ENCODE data around the gene MICU1.
"Not testable (repeated sequence)": the region's sequence is repeated elsewhere in the genome, so short reads cannot be mapped to it uniquely, and the experiment has no call there.

MICU1 gene

DNA sequence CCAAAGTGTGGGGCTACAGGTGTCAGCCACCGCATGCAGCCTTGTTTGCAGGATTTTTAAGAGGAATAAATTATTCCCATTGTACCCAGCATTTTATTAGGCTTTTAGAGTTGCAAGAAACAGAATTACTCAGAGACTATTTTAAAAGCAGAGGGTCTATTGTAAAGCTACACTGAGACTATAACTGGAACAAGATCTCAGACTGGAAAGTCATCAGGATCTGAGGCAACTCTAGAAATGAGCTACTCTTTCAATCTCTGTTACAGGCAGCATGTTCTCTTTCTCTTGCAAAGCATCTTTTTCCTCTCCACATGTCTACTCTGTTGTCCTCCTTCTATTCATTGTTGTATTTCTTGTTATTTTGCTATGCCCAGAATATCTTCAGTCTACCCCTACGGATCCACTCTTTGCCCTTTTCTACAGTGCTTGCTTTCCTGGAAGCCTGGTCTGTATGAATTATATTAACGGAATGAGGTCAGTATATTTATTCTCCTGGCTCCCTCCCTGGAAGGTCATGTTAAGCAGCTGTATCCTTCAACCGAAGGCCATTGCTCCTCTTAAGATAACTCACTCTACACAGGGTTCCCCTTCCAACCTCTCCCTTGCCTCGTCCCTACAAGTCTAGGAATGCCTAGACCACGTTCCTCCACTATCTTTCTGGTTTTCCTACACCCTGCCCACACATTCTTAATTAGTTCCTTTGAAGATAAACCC is 27.7 kb upstream of the MICU1 start:
- no peaks in the 10 kb centered on the region for H3K36me3 ChIP-seq (ENCODE audit: insufficient read depth, low read depth, low read length)
- H3K9me3 ChIP-seq (ENCODE audit: insufficient read depth, low read depth, low read length) = no peaks in the 10 kb centered on the region
- no peaks in the 10 kb centered on the region for H3K27me3 ChIP-seq (ENCODE audit: insufficient read depth, low read length)

DNA sequence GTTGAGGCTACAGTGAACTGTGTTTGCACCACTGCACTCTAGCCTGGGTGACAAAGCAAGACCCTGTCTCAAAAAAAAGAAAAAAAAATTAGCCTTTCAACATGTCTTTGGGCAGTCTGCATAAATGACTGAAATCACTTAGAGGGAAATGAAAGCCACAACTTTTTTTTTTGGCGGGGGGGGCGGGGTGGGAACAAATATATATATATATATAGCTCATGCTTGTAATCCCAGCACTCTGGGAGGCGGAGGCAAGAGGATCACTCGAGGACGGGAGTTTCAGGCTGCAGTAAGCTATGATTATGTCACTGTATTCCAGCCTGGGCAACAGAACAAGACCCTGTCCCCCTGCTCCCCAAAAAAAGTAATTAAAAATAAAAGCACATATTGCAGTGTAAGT is 23.4 kb upstream of the MICU1 start:
- Histone ChIP-seq H3K9me3 (ENCODE audit: insufficient read depth, low read depth, low read length) (no peaks in the 10 kb centered on the region), H3K4me1 (ENCODE audit: insufficient read depth, low read length) (no peaks in the 10 kb centered on the region), H3K4me3 (ENCODE audit: low read length) (no peak overlapping the region), H3K27me3 (ENCODE audit: insufficient read depth, low read length) (no peaks in the 10 kb centered on the region), H3K9ac (ENCODE audit: low read depth, low read length) (no peak overlapping the region), H3K27ac (ENCODE audit: low read length) (no peak overlapping the region), H3K36me3 (ENCODE audit: insufficient read depth, low read depth, low read length) (no peaks in the 10 kb centered on the region)

More for the DNA sequence above, 27.7 kb upstream of the MICU1 start:
- no peak overlapping the region for H3K9ac ChIP-seq (ENCODE audit: low read depth, low read length)
- no peak overlapping the region for H3K4me3 ChIP-seq (ENCODE audit: low read length)
- no peaks in the 10 kb centered on the region for H3K4me1 ChIP-seq (ENCODE audit: insufficient read depth, low read length)
- H3K27ac ChIP-seq (ENCODE audit: low read length) = no peak overlapping the region

DNA sequence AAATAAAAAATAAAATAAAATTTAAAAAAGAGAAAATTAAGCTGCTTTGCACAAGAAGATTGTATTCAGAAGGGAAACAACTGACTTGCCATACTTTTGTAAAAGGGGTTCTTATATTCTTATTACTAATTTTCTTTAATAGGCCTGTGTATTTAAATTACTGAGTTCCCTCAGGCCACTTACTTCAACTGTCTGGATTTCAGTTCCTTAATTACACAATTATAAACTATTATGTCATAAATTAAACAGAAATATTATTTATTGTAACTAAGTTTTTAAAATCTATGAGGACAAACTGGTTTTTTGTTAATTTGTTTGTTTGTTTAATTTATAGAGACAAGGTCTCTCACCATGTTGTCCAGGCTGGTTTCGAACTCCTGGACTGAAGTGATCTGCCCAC is 22.4 kb upstream of the MICU1 start:
- H3K36me3 ChIP-seq (ENCODE audit: insufficient read depth, low read depth, low read length) = no peaks in the 10 kb centered on the region
- no peaks in the 10 kb centered on the region for H3K9me3 ChIP-seq (ENCODE audit: insufficient read depth, low read depth, low read length)
- no peaks in the 10 kb centered on the region for H3K4me1 ChIP-seq (ENCODE audit: insufficient read depth, low read length)
- H3K27ac ChIP-seq (ENCODE audit: low read length) = no peak overlapping the region
- no peaks in the 10 kb centered on the region for H3K27me3 ChIP-seq (ENCODE audit: insufficient read depth, low read length)
- no peak overlapping the region for H3K4me3 ChIP-seq (ENCODE audit: low read length)
- H3K9ac ChIP-seq (ENCODE audit: low read depth, low read length) = no peak overlapping the region

DNA sequence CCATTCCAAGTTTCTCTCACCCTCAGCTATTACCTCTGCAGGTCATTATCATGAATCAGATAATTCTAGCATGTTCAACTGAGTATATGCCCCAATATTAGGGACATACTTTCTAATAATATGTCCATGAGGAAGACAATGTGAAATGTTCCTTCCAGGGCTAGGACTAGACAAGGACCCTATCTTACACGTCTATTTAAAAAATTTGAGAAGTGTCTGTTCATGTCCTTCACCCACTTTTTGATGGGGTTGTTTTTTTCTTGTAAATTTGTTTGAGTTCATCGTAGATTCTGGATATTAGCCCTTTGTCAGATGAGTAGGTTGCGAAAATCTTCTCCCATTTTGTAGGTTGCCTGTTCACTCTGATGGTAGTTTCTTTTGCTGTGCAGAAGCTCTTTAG is 21.1 kb upstream of the MICU1 start:
- H3K36me3 ChIP-seq (ENCODE audit: insufficient read depth, low read depth, low read length); H3K27ac ChIP-seq (ENCODE audit: low read length); H3K4me1 ChIP-seq (ENCODE audit: insufficient read depth, low read length); H3K27me3 ChIP-seq (ENCODE audit: insufficient read depth, low read length); H3K4me3 ChIP-seq (ENCODE audit: low read length); H3K9ac ChIP-seq (ENCODE audit: low read depth, low read length); H3K9me3 ChIP-seq (ENCODE audit: insufficient read depth, low read depth, low read length): not testable (repeated sequence)

DNA sequence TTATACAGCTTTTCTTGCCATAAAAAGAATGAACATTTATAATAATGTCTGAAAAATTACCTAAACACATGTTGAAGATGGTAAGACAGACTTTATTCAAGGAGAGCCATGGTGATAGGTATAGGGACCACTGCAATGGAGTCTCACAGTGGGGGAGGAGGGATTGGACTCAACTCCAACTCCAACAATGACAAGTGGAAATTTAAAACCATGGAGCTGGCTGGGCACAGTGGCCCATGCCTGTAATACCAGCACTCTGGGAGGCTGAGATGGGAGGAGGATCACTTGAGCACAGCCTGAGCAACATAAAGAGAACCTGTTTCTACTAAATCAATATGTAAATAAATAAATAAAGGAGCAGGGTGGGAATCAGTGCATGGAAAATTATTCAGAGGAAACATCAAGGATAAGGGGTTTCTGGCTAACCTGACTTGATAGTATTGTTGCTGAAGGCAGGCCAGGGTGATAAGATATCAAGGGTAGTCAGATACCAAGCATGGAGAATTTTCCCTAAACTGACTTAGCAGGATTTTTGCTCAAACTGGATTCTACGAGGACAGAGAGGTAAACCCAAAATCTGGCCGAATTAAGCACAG is 19.5 kb upstream of the MICU1 start:
- H3K9me3 ChIP-seq (ENCODE audit: insufficient read depth, low read depth, low read length) = no peaks in the 10 kb centered on the region
- no peaks in the 10 kb centered on the region for H3K4me1 ChIP-seq (ENCODE audit: insufficient read depth, low read length)
- no peak overlapping the region for H3K4me3 ChIP-seq (ENCODE audit: low read length)
- H3K9ac ChIP-seq (ENCODE audit: low read depth, low read length) = no peak overlapping the region
- H3K27me3 ChIP-seq (ENCODE audit: insufficient read depth, low read length) = no peaks in the 10 kb centered on the region
- H3K36me3 ChIP-seq (ENCODE audit: insufficient read depth, low read depth, low read length) = no peaks in the 10 kb centered on the region
- no peak overlapping the region for H3K27ac ChIP-seq (ENCODE audit: low read length)

DNA sequence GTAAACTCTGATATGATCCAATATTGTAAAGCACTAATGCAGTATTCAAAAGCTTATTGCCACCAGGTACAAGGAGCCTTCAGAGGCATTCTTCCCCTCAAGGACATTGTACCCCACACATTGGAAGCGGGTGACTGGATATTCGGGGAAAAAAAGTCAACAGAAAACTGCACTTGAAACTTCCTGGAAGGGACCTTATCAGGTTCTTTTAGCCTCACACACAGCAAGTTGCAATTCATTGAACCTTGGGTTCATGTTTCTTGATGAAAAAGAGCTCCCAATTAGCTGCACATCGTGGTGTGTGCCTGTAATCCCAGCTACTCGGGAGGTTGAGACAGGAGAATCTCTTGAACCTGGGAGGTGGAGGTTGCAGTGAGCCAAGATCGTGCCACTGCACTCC is 16.4 kb upstream of the MICU1 start:
- Histone ChIP-seq H3K27ac (ENCODE audit: low read length) (no peak overlapping the region), H3K9ac (ENCODE audit: low read depth, low read length) (no peak overlapping the region), H3K27me3 (ENCODE audit: insufficient read depth, low read length) (no peaks in the 10 kb centered on the region)

DNA sequence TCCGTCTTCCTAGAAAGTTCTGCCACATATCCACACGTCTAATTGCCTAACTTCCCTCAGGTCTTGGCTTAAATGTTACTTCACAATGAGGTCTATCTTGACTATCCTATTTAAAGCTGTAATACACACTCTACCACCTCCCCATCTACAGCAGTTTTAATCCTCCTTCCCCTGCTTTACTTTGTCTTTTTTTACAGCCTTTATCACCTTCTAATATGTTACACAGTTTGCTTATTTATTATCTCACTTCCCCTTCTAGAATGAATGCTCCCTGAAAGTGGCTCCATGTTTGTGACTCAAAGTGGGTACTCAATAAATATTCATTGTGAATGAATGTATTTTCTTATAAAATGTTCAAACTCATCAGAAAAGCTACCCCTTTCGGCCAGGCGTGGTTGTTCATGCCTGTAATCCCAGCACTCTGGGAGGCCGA is 13.6 kb upstream of the MICU1 start:
- no peaks in the 10 kb centered on the region for H3K36me3 ChIP-seq (ENCODE audit: insufficient read depth, low read depth, low read length)
- H3K4me1 ChIP-seq (ENCODE audit: insufficient read depth, low read length) = no peaks in the 10 kb centered on the region
- no peaks in the 10 kb centered on the region for H3K27me3 ChIP-seq (ENCODE audit: insufficient read depth, low read length)
- H3K9me3 ChIP-seq (ENCODE audit: insufficient read depth, low read depth, low read length) = no peaks in the 10 kb centered on the region
- no peak overlapping the region for H3K4me3 ChIP-seq (ENCODE audit: low read length)
- no peak overlapping the region for H3K9ac ChIP-seq (ENCODE audit: low read depth, low read length)
- no peak overlapping the region for H3K27ac ChIP-seq (ENCODE audit: low read length)

More for the DNA sequence above, 16.4 kb upstream of the MICU1 start:
- Histone ChIP-seq H3K36me3 (ENCODE audit: insufficient read depth, low read depth, low read length) (no peaks in the 10 kb centered on the region), H3K9me3 (ENCODE audit: insufficient read depth, low read depth, low read length) (no peaks in the 10 kb centered on the region), H3K4me1 (ENCODE audit: insufficient read depth, low read length) (no peaks in the 10 kb centered on the region), H3K4me3 (ENCODE audit: low read length) (no peak overlapping the region)

DNA sequence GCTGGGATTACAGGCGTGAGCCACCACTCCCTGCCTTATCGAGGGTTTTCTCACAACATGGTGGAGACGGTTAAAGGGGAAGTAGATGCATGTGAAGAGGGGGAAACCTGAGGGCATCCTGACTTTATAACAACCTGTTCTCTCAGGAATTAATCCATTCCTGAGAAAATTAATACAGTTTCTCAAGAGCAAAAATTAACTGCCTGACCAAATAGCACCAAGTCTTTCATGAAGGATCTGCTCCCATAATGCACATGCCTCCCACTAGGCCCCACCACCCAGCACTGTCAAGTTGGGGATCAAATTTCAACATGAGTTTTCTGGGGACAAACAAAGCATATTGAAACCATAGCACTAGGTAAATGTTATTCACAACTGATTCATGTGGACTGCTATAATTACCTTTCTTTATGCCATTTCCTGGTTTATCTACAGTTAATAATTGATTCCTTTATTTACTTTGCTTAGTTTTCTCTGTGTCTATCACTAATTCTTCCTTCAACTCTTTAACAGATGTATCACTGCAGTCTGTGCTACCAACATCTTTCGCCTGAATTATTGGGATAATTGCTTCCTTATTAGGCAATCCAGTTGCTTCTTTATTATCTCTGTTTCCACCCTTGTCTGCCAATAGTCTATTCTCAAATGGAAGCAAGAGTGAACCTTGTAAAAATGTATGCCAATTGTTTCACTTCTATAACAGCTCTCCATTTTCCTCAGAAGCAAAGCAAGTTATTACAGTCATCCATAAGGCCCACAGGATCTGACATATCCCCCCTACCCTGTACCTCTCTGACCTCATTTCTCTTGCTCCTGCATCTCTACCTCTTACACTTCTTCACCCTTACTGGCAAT is 12.9 kb upstream of the MICU1 start:
- no peaks in the 10 kb centered on the region for H3K36me3 ChIP-seq (ENCODE audit: insufficient read depth, low read depth, low read length)
- no peaks in the 10 kb centered on the region for H3K9me3 ChIP-seq (ENCODE audit: insufficient read depth, low read depth, low read length)
- no peaks in the 10 kb centered on the region for H3K27me3 ChIP-seq (ENCODE audit: insufficient read depth, low read length)
- H3K27ac ChIP-seq (ENCODE audit: low read length) = no peak overlapping the region
- no peak overlapping the region for H3K4me3 ChIP-seq (ENCODE audit: low read length)
- H3K9ac ChIP-seq (ENCODE audit: low read depth, low read length) = no peak overlapping the region
- H3K4me1 ChIP-seq (ENCODE audit: insufficient read depth, low read length) = no peaks in the 10 kb centered on the region

DNA sequence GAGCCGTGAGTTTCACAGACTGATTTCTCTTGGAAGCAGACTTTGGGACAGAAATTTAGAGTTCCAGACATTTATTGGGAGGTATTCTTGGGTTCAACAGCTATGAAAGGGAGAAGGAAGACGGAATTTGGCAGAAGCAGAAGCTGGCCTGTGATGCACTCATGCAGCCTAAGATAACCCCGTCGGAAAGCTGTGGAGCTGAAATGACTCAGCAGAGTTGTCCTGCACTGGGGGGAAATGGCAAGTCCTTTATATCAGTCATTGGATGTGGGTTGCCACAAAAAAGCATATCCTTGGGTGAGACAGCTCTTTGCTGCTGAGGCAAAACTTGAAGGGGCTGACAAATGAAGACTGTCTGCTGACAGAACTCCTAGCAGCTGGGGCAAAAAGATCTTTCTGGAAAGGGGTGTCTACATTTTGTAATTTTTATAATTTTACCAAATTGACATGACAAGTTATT is 11.5 kb upstream of the MICU1 start:
- Histone ChIP-seq H3K36me3 (ENCODE audit: insufficient read depth, low read depth, low read length) (no peaks in the 10 kb centered on the region), H3K4me3 (ENCODE audit: low read length) (no peak overlapping the region), H3K9ac (ENCODE audit: low read depth, low read length) (no peak overlapping the region), H3K4me1 (ENCODE audit: insufficient read depth, low read length) (no peaks in the 10 kb centered on the region), H3K27me3 (ENCODE audit: insufficient read depth, low read length) (no peaks in the 10 kb centered on the region), H3K27ac (ENCODE audit: low read length) (no peak overlapping the region), H3K9me3 (ENCODE audit: insufficient read depth, low read depth, low read length) (no peaks in the 10 kb centered on the region)

DNA sequence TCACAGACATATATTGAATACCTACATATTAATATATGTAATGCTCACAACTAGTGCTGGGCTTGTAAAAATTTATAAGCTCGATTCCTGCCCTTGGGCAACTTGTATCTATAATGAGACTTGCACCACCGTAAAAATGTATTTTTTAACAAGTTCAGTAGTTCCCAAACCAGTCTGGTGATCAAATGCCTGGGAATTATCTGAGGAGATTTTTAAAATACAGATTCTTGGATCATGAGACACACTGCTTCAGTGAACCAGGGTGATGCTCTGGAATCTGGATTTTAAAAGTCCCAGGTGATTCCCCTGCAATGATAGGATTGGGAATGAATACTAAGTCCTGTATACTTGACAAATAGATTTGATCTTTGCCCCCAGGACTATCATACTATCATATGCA is 4.3 kb upstream of the MICU1 start:
- Histone ChIP-seq H3K27me3 (ENCODE audit: insufficient read depth, low read length) (no peaks in the 10 kb centered on the region), H3K4me1 (ENCODE audit: insufficient read depth, low read length) (peaks cover 4% of the 10 kb centered on the region; the same call in 1 of the 2 replicates), H3K27ac (ENCODE audit: low read length) (no peak overlapping the region), H3K4me3 (ENCODE audit: low read length) (no peak overlapping the region), H3K9ac (ENCODE audit: low read depth, low read length) (no peak overlapping the region), H3K36me3 (ENCODE audit: insufficient read depth, low read depth, low read length) (no peaks in the 10 kb centered on the region), H3K9me3 (ENCODE audit: insufficient read depth, low read depth, low read length) (no peaks in the 10 kb centered on the region)

DNA sequence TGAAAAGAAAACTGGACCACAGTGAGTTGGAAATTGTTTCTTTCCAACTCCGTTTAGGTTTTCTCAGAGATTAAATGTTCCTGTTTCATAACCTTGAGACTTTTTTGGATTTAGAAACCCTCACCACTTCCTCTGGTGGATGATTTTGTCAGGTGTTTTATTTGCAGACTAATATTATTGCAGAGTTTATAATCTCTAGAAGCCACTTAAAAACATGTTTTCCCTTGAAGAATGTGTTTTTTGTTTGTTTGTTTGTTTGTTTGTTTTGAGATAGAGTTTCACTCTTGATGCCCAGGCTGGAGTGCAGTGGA is 520 bp upstream of the MICU1 start:
- Histone ChIP-seq H3K27me3 (ENCODE audit: insufficient read depth, low read length) (no peaks in the 10 kb centered on the region), H3K9me3 (ENCODE audit: insufficient read depth, low read depth, low read length) (no peaks in the 10 kb centered on the region), H3K4me3 (ENCODE audit: low read length) (peak overlapping the region; percentile 59), H3K4me1 (ENCODE audit: insufficient read depth, low read length) (peaks cover 4% of the 10 kb centered on the region; the same call in 1 of the 2 replicates), H3K36me3 (ENCODE audit: insufficient read depth, low read depth, low read length) (no peaks in the 10 kb centered on the region), H3K27ac (ENCODE audit: low read length) (no peak overlapping the region), H3K9ac (ENCODE audit: low read depth, low read length) (peak overlapping the region; percentile 84; the same call in 1 of the 2 replicates)

DNA sequence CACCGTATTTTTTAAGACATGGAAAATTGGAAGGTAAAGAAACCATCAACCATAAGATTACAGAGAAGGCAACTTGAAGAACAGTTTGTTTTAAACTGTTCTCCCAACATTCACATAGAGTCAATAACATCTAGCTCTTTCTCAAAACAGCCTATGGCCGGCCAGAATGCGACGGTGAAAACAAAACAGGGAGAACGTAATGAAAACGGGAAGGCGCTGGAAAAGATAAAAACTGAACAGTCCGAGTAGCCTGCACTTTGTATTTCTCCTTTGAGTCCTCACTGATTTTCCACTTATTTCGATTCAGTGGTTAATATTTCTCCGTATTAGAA is 637 bp downstream of the MICU1 start:
- Histone ChIP-seq H3K4me3 (ENCODE audit: low read length) (peak overlapping the region; percentile 93), H3K27ac (ENCODE audit: low read length) (no peak overlapping the region)

More for the DNA sequence above, 637 bp downstream of the MICU1 start:
- no peaks in the 10 kb centered on the region for H3K36me3 ChIP-seq (ENCODE audit: insufficient read depth, low read depth, low read length)
- H3K9me3 ChIP-seq (ENCODE audit: insufficient read depth, low read depth, low read length) = no peaks in the 10 kb centered on the region
- H3K9ac ChIP-seq (ENCODE audit: low read depth, low read length) = peak overlapping the region; percentile 81
- H3K27me3 ChIP-seq (ENCODE audit: insufficient read depth, low read length) = no peaks in the 10 kb centered on the region
- peaks cover 4% of the 10 kb centered on the region; the same call in 1 of the 2 replicates for H3K4me1 ChIP-seq (ENCODE audit: insufficient read depth, low read length)
